ENCODE data around the gene NEURL1B.
"Not testable (repeated sequence)": the region's sequence is repeated elsewhere in the genome, so short reads cannot be mapped to it uniquely, and the experiment has no call there.

- not testable (repeated sequence) for TF ChIP-seq CTCF, POLR2A (IDR thresholded peaks at IDR 0.05)
Observed at GRCh38 chr5:172601576-172601975, 39.5 kb upstream of the NEURL1B start.

Data from right lobe of liver (tissue), 4 donors.